CD4-positive, CD25-positive, alpha-beta regulatory T cell (primary cell): ENCODE measurements around the gene DST. TPM values are rescaled to one million over a fixed set of nuclear protein-coding genes. Genes with fewer than 3 reads are reported as not detected.

Source experiments
- ATAC-seq, 2 donors: fragments of 150-1000 bp; cut with Tn5 transposase; one replicate each; pipeline ENCODE4 v1.10.0; 2021; ENCODE audit warnings: low read depth in 2 of 2, moderate number of reproducible peaks in 2 of 2, moderate library complexity in 1 of 2
- DNase-seq, 3 donors: peaks; one replicate each; pipeline versions ENCODE4 v3.0.0 to v3.0.0-alpha.2; 2012 to 2022; ENCODE audit warnings: mixed read lengths in 1 of 3
- H3K27ac ChIP-seq: one replicate; pipeline ENCODE4 v1.7.0; 2013; ENCODE audit warnings: mild to moderate bottlenecking, low read length; ENCODE audit not compliant: insufficient read depth, poor library complexity, severe bottlenecking
- H3K27me3 ChIP-seq: one replicate; pipeline ENCODE4 v1.7.0; 2013; ENCODE audit warnings: low read length; ENCODE audit not compliant: control insufficient read depth, insufficient read depth
- H3K36me3 ChIP-seq: one replicate; pipeline ENCODE4 v1.7.0; 2013; ENCODE audit warnings: mild to moderate bottlenecking, low read length, moderate library complexity; ENCODE audit not compliant: control insufficient read depth, insufficient read depth
- H3K4me1 ChIP-seq: 2 replicates; pipeline ENCODE4 v1.7.0; 2013; ENCODE audit warnings: mild to moderate bottlenecking, low read length; ENCODE audit not compliant: insufficient read depth, control insufficient read depth, poor library complexity, severe bottlenecking
- H3K4me3 ChIP-seq: one replicate; pipeline ENCODE4 v1.7.0; 2013; ENCODE audit warnings: low read depth, mild to moderate bottlenecking, low read length, moderate library complexity
- H3K9me3 ChIP-seq, 2 experiments: 1 replicate in 1 of 2; 2 replicates in 1 of 2; pipeline ENCODE4 v1.7.0; 2013; ENCODE audit warnings: low read length in 2 of 2, mild to moderate bottlenecking in 1 of 2, moderate library complexity in 1 of 2; ENCODE audit not compliant: control insufficient read depth in 2 of 2
- H3K27ac Mint-ChIP-seq, 3 donors: one replicate each; pipeline ENCODE4 v1.8.0; 2020 to 2022; ENCODE audit warnings: mild to moderate bottlenecking in 3 of 3, mixed read lengths in 3 of 3, moderate library complexity in 2 of 3
- H3K27me3 Mint-ChIP-seq: one replicate; pipeline ENCODE4 v1.8.0; 2022; ENCODE audit warnings: mild to moderate bottlenecking, mixed read lengths
- H3K36me3 Mint-ChIP-seq: one replicate; pipeline ENCODE4 v1.8.0; 2020; ENCODE audit warnings: mixed read lengths
- H3K4me1 Mint-ChIP-seq, 4 donors: one replicate each; pipeline ENCODE4 v1.8.0; 2020 to 2022; ENCODE audit warnings: mixed read lengths in 4 of 4, mild to moderate bottlenecking in 1 of 4
- H3K4me3 Mint-ChIP-seq, 4 donors: one replicate each; pipeline ENCODE4 v1.8.0; 2020 to 2022; ENCODE audit warnings: mild to moderate bottlenecking in 4 of 4, mixed read lengths in 4 of 4, moderate library complexity in 3 of 4
- H3K9me3 Mint-ChIP-seq, 7 donors: one replicate each; pipeline ENCODE4 v1.8.0; 2020 to 2022; ENCODE audit warnings: mixed read lengths in 7 of 7, mild to moderate bottlenecking in 3 of 7, moderate library complexity in 2 of 7
- polyA plus RNA-seq, 4 donors: library from polyadenylated mRNA; unstranded; fragments of 300-500 nt; fragmentation: Illumina TruSeq; gene quantifications; one replicate each; pipeline ENCODE4 v1.2.3, GENCODE V29; 2021
- total RNA-seq: library from RNA; stranded (reverse); gene quantifications from one replicate; pipeline ENCODE4 v1.2.3, GENCODE V29; 2022

Gene DST
- total and polyA plus RNA-seq, 5 donors from 2014 or later = 0.30 to 3.8 (median 1.2) TPM; not detected in 2

DNA sequence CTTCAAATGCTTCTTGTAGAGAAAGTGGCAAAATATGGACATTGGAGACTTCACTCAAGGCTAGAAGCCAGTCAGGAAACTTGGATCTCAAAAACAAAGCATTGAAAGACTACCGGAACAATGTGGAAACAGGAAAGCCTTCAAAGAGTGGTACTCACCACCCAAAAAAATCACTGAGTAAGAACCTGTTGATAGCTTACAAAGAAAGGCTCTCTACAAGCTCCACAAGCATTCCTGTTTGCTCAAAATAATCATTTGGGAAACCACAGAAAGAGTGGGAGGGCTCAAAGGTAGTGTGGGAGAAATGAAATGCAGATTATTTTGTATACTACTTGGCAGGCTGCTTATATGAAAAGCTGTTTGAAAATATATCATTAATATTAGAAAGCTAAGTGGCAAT is 9.5 kb upstream of the DST start:
- no peak overlapping the region for H3K4me3 ChIP-seq
- H3K27ac Mint-ChIP-seq = no peak overlapping the region
- H3K27me3 Mint-ChIP-seq = no peaks in the 10 kb centered on the region
- DNase-seq (no peak), ATAC-seq (no peak)
- H3K9me3 ChIP-seq = no peaks in the 10 kb centered on the region
- H3K36me3 ChIP-seq = no peaks in the 10 kb centered on the region
- H3K4me1 Mint-ChIP-seq = no peaks in the 10 kb centered on the region
- H3K27ac ChIP-seq = no peak overlapping the region
- peaks cover 1% of the 10 kb centered on the region for H3K27me3 ChIP-seq
- H3K9me3 Mint-ChIP-seq = no peaks in the 10 kb centered on the region
- no peaks in the 10 kb centered on the region for H3K36me3 Mint-ChIP-seq
- no peak overlapping the region for H3K4me3 Mint-ChIP-seq
- no peaks in the 10 kb centered on the region for H3K4me1 ChIP-seq

DNA sequence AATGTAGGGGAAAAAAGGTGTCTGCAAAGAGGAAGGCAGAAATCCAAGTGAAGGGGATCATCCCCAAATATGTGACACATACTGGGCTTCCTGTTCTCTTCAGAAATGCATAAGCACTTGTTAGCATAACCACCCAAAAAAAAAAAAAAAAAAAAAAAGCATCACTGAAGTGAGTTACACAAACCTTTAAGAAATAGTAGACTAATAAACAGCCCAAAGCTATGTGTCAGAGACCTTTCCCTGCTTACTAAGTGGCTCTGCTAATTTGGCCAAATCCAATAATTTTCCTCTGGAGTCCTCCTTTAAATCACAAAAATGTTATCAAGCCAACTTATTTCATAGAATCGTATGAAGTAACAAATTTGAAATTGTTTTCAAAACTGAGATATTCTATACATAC is 7.5 kb upstream of the DST start:
- H3K4me3 Mint-ChIP-seq = no peak overlapping the region
- Histone ChIP-seq H3K27ac (no peak overlapping the region), H3K36me3 (no peaks in the 10 kb centered on the region), H3K27me3 (peaks cover 1% of the 10 kb centered on the region), H3K4me1 (no peaks in the 10 kb centered on the region), H3K4me3 (no peak overlapping the region), H3K9me3 (no peaks in the 10 kb centered on the region)
- no peak for ATAC-seq
- no peak for DNase-seq
- no peaks in the 10 kb centered on the region for H3K4me1 Mint-ChIP-seq
- H3K9me3 Mint-ChIP-seq = no peaks in the 10 kb centered on the region
- no peaks in the 10 kb centered on the region for H3K36me3 Mint-ChIP-seq
- H3K27me3 Mint-ChIP-seq = no peaks in the 10 kb centered on the region
- no peak overlapping the region for H3K27ac Mint-ChIP-seq

DNA sequence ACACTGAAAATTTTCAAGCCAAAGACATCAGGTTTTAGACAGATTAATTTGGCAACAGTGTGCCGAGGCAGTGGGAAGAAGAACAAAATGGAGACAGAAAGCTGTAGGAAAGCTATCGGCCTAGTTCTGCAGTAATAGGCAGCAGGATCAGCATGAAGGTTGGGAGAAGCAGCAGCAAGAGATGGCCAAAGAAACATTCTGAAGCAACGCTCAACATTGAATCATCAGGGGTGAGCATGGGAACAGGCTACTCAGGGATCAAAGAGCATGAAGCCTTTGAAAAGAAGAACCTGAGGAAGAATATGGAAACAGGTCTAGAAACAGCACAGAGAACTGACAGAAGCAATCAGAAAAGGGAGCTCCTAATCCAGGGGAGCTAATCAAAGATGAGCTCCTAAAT is 7.1 kb upstream of the DST start:
- Mint-ChIP-seq H3K27ac (no peak overlapping the region), H3K9me3 (no peaks in the 10 kb centered on the region), H3K4me3 (no peak overlapping the region), H3K36me3 (no peaks in the 10 kb centered on the region), H3K27me3 (no peaks in the 10 kb centered on the region), H3K4me1 (no peaks in the 10 kb centered on the region)
- Histone ChIP-seq H3K36me3 (no peaks in the 10 kb centered on the region), H3K4me3 (no peak overlapping the region), H3K27me3 (peaks cover 1% of the 10 kb centered on the region), H3K4me1 (no peaks in the 10 kb centered on the region), H3K9me3 (no peaks in the 10 kb centered on the region), H3K27ac (no peak overlapping the region)
- DNase-seq = no peak
- ATAC-seq = no peak

DNA sequence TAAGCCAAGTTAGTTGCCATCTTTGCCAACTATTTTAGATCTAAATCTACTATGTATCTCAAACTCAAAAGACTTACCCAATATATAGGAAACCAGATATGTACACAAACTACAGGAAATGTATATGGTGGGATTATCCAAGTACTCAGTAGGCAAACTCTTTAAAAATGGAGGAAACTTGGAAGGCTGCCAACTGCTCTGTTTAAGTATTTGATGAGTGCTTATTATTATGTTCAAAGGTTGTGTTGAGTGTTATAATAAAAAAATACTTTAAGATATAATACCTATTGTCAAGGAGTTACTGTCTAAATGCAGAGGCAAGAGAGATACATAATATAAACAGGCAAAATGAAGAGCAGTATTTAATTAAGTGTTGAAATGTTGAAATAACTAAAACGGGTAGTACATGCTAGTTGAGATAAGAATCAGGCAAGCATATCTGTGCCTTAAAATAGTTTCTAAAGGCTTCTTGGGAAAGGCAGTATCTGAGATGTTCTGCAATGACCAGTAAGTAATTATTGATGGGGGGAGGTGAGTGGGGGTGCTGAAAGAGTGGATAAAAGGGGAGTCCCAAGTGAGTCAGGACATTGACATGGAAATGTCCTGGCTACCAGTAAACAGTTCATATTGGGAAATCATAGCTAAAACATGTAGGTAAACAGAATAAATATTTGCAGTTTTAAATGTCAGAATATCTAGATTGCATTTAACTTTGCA is 6.5 kb upstream of the DST start:
- no peaks in the 10 kb centered on the region for H3K4me1 Mint-ChIP-seq
- DNase-seq (no peak), ATAC-seq (no peak)
- no peak overlapping the region for H3K27ac Mint-ChIP-seq
- H3K27me3 Mint-ChIP-seq = no peaks in the 10 kb centered on the region
- Histone ChIP-seq H3K27me3 (peaks cover 1% of the 10 kb centered on the region), H3K4me3 (no peak overlapping the region), H3K4me1 (no peaks in the 10 kb centered on the region), H3K36me3 (no peaks in the 10 kb centered on the region), H3K27ac (no peak overlapping the region), H3K9me3 (no peaks in the 10 kb centered on the region)
- H3K36me3 Mint-ChIP-seq = no peaks in the 10 kb centered on the region
- H3K9me3 Mint-ChIP-seq = no peaks in the 10 kb centered on the region
- H3K4me3 Mint-ChIP-seq = no peak overlapping the region

DNA sequence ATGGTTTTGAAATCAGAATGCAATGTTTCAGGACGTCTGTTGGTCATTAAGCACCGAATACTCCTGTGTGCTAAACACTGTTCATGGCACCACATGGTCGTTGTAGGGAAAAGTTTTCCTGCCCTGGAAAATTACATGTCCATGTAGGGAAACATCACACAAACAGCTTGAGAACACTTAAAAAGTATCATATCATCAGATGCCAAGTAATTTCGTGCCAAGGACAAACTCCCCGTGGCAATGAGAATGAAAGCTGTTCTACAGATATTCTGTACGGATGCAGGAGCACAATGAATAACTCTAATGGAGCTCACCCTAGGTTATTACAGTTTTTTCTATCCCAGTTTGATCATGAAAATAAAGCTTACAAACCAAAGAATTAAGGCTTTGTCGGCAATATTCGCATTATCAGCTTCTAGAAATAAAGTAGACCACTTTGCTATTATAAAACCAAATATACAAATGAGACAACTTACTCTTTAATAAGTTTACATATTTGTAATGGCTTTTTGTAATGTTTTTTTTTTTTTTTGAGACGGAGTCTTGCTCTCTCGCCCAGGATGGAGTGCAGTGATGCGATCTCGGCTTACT is 4.6 kb upstream of the DST start:
- ATAC-seq (no peak), DNase-seq (no peak)
- no peaks in the 10 kb centered on the region for H3K36me3 ChIP-seq
- H3K9me3 ChIP-seq = no peaks in the 10 kb centered on the region
- H3K27me3 ChIP-seq = peaks cover 1% of the 10 kb centered on the region
- H3K4me3 ChIP-seq = no peak overlapping the region
- Mint-ChIP-seq H3K4me1 (no peaks in the 10 kb centered on the region), H3K9me3 (no peaks in the 10 kb centered on the region), H3K36me3 (no peaks in the 10 kb centered on the region), H3K27ac (no peak overlapping the region), H3K4me3 (no peak overlapping the region), H3K27me3 (peaks cover 5% of the 10 kb centered on the region)
- H3K27ac ChIP-seq = no peak overlapping the region
- no peaks in the 10 kb centered on the region for H3K4me1 ChIP-seq

DNA sequence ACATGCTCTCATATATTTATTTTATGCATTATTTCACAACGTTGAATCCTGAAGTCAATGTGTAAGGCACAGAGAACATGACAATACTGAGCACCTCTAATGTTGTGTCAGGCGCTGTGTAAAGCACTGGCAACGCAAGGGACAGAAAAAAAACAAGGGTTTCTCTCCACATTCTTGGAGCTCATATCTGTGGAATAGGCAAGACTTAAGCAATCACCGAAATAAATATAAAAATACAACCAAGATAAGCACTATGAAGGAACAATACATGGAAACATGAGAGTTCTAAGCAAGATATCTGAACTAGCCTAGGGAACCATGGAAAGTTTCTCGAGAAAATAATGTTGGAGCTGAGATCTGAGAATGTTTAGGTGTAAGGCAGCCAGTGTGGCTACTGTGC is 1.7 kb upstream of the DST start:
- Mint-ChIP-seq H3K4me3 (no peak overlapping the region), H3K27me3 (peaks cover 5% of the 10 kb centered on the region), H3K27ac (no peak overlapping the region), H3K4me1 (no peaks in the 10 kb centered on the region), H3K9me3 (peaks cover 0 to under 1% (median 0%) of the 10 kb centered on the region in 7 donors), H3K36me3 (no peaks in the 10 kb centered on the region)
- H3K27me3 ChIP-seq = no peaks in the 10 kb centered on the region
- no peak overlapping the region for H3K27ac ChIP-seq
- H3K4me3 ChIP-seq = no peak overlapping the region
- ATAC-seq (no peak), DNase-seq (no peak)
- no peaks in the 10 kb centered on the region for H3K36me3 ChIP-seq
- H3K4me1 ChIP-seq = no peaks in the 10 kb centered on the region
- no peaks in the 10 kb centered on the region for H3K9me3 ChIP-seq

DNA sequence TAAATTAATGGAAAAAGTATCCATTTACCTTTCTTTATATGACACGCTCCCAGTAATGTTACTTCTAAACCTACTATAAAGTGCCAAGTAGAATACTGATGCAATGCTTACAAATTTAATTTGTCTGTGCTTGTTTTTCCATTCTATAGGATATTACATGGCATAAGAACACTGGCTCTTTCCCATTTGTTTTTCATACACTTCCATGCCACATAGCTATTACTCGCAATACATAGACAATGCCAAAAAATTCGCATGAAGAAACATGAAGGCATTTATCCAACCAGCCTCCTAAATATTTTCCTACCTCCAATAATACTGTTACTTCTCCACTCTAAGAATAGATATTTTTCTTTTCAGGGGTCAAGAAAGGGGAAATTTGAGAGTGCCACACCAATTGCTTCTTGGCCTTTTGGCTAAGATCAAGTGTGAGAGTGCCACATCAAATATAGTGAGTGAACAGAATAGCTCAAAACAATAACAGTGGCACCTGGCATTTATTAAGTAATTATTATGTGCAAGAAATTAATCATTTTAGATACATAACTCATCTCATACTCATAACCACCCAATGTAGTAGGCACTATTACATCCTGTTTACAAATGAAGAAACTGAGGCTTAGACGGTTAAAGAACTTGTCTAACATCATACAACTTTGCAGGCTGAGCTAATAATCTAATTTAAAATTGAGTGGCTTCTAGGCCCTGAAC is 845 bp upstream of the DST start:
- Histone ChIP-seq H3K4me1 (no peaks in the 10 kb centered on the region), H3K36me3 (no peaks in the 10 kb centered on the region), H3K9me3 (no peaks in the 10 kb centered on the region), H3K27me3 (no peaks in the 10 kb centered on the region), H3K27ac (no peak overlapping the region), H3K4me3 (no peak overlapping the region)
- H3K27me3 Mint-ChIP-seq = peaks cover 5% of the 10 kb centered on the region
- no peaks in the 10 kb centered on the region for H3K4me1 Mint-ChIP-seq
- no peak overlapping the region for H3K27ac Mint-ChIP-seq
- no peaks in the 10 kb centered on the region for H3K36me3 Mint-ChIP-seq
- H3K9me3 Mint-ChIP-seq = peaks cover 0 to 3% (median 0%) of the 10 kb centered on the region in 7 donors
- ATAC-seq (no peak), DNase-seq (no peak)
- H3K4me3 Mint-ChIP-seq = no peak overlapping the region
